Sigmoid colon (tissue), 4 donors: ENCODE measurements around the gene NR1H4.

Experiments used
- CTCF ChIP-seq, 4 experiments: fragments of 450-650 bp in 3 of 4; fragments of 200-600 bp in 1 of 4; IDR thresholded peaks; one replicate each; pipeline ENCODE4 v1.5.1; 2016 to 2019; ENCODE audit warnings: antibody characterized with exemption in 4 of 4, mild to moderate bottlenecking in 3 of 4, moderate library complexity in 2 of 4
- EP300 ChIP-seq, 4 donors: sonication (generic); formaldehyde crosslinking; IDR thresholded peaks; one replicate each; pipeline ENCODE4 v1.6.1; 2017; ENCODE audit warnings: antibody characterized with exemption in 4 of 4
- POLR2A ChIP-seq, 2 donors: fragments of 450-650 bp; IDR thresholded peaks; one replicate each; pipeline ENCODE4 v1.6.1; 2016; ENCODE audit warnings: antibody characterized with exemption in 2 of 2, mild to moderate bottlenecking in 2 of 2, moderate library complexity in 2 of 2
- POLR2AphosphoS5 ChIP-seq, 4 donors: sonication (generic); formaldehyde crosslinking; IDR thresholded peaks; one replicate each; pipeline ENCODE4 v1.6.1; 2017; ENCODE audit warnings: antibody characterized with exemption in 4 of 4

- TF ChIP-seq POLR2A (IDR thresholded peaks at IDR 0.05) (no peak), CTCF (IDR thresholded peaks at IDR 0.05) (no peak), EP300 (IDR thresholded peaks at IDR 0.05) (no peak), POLR2AphosphoS5 (IDR thresholded peaks at IDR 0.05) (no peak)
Observed at GRCh38 chr12:100485983-100486382, 12.3 kb downstream of the NR1H4 start.
